HG02798 (cell line): ENCODE measurements around the gene SLA2.
"Not testable (repeated sequence)": the region's sequence is repeated elsewhere in the genome, so short reads cannot be mapped to it uniquely, and the experiment has no call there.

Source experiments
- ATAC-seq: cut with Tn5 transposase; IDR thresholded peaks from one replicate; pipeline ENCODE4 v1.9.1; 2021; ENCODE audit warnings: mild to moderate bottlenecking; ENCODE audit not compliant: unreplicated experiment, poor library complexity

SLA2 gene

GRCh38 chr20:36614781-36615557 is 31.0 kb downstream of the SLA2 start:
- no peak for ATAC-seq

DNA sequence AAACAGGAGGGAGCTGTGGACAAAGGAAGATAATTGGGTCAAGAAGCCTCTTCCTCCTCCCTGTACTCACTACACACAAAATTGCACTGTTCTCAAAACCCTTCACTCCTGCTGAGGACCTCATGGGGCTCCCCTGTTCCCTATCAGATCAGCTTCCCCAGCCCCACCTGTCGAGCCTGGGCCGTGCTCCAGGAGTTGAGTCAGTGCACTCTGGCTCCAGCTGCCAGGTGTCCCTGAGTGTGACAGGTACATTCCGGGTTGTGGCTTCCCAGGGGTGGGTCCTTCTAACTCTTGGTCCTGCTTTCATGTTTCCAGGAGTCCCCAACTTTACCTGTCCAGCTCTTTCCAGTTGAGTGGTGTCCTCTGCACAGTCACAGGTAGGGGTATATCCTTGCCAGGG is 32.0 kb downstream of the SLA2 start:
- no peak for ATAC-seq

DNA sequence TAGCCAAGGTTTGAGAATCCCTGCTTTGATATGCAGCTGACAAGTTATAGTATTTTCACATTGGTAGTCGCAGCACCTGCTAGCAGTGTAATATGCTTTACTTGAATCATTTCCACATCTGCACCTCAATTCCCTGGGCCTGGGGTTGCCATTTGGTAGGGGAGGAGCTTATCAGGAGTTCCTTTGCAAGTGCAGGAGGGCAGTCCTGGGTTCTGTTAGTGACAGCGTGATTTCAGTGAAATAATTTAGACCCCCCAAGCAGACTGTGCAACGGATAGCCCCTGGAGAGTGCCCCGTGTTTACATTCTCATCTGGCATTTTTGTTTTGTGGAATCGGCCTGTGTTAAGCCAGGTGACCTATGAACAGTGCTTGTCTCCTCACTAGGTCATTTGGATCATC is 34.4 kb downstream of the SLA2 start:
- no peak for ATAC-seq

GRCh38 chr20:36608388-36608728 is 37.6 kb downstream of the SLA2 start:
- not testable (repeated sequence) for ATAC-seq

GRCh38 chr20:36607586-36608387 is 38.2 kb downstream of the SLA2 start:
- no peak for ATAC-seq

DNA sequence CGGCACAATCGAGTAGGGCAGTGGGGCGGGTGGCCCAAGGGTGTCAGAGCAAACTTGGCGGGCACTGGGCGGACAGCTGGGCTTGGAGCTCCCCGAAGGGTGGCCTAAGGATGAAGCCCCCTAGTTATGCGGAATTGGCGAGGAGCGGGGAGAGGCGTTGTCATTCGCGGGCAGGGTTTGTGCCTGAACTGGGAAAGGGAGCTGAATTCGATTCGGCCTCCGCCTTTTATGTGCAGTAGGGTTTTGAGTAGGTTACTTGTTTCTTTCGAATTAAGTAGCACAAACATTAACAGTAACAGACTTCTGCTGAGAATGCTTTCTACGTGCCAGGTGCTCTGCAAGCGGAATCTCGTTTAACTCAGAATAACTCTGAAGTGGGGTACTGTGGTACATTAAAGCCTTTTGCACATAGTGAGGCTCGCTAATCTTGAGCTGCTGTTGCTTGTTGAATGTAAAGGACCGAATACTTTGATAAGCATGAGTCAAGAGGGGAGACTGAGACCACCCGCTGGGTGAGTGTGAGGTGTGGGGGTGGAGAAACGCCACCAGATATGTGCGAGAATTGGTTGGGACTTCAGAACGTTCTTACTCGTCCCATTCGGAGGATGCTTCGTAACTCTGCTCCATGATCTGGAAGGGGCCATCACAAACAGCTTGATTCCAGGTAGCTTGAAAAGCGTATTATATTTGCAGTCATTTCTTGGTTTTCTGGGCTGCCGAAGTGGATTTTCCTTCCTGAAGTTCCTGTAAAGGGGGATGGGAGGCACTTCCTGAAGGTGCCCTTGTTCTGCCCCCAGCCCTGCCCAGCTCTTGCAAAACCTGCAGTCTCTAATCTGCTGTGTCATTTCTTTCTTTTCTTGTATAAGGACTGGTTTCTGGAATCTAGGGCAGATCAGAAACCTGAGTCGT is 39.6 kb downstream of the SLA2 start:
- ATAC-seq = no peak

- peak; percentile 90 for ATAC-seq
These were observed 40.4 kb downstream of the SLA2 start, which contains the start of gene RAB5IF for GRCh38 chr20:36605399-36606157. TSS of gene RAB5IF (plus strand) at chr20:36605779. CDS start at chr20:36605952, 173 bp downstream.

DNA sequence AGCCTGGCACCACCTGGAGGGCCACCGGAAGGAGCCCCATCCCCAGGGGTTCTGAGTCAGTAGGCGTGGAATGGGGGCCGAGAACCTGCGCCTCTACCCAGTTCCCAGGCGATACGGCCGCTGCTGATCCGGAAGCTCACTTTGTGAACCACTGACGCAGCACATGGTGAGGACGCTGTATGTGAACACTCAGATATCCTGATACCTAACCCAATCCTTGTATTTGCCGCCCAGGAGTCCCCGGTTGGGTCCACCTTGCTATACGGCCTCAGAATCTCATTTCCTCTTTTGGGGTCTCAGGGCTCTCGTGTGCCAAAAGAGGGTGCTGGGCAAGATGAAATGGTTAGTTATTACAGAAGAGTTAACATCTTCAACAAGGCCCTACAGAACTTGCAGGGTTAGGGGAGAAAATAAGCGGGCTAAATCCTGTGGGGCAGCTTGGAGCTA is 41.0 kb downstream of the SLA2 start:
- peak; percentile 23 for ATAC-seq

- no peak for ATAC-seq
These were observed 44.5 kb downstream of the SLA2 start for GRCh38 chr20:36601540-36601939.

DNA sequence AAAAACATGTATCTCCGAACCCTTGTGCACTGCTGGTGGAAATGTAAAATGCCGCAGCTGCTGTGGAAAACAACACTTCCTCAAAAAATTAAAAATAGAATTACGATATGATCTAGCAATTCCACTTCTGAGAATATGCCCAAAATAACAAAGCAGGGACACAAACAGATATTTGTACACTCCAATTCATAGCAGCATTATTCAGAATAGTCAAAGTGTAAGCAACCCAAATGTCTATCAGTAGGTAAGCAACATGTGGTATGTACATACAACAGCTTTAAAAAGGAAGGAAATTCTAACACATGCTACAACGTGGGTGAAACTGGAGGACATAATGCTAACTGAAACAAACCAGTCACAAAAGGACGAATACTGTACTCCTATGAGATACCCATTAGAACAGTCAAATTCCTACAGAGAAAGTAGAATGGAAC is 46.1 kb downstream of the SLA2 start:
- no peak for ATAC-seq

DNA sequence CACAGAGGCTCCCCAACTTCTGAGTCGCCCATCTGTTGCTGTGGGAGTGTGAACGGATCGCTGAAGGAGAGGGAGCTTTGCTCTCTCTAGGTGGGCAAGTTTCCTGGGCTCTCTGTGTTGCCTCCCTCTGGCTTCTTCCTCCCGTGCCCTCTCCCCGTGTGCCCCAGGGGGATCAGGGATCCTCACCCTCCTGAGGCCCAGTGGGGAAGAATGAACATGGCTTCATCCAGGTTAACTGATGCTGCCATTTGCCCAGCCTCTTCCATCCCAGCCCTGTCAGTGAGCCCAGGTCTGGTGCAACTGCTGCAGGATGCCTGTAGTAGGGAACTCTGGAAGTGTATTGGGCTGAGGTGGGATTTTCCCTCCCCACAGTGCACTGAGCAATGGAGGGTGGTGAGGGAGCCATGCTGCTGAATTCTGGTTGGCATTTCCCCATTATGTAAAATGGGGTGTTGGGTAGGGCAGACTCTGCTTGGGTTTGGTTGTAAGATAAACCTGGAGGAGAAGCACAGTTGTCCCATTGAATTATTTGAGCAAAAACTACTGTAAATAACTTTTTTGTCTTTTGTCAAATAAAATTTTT is 52.6 kb downstream of the SLA2 start:
- ATAC-seq = no peak

DNA sequence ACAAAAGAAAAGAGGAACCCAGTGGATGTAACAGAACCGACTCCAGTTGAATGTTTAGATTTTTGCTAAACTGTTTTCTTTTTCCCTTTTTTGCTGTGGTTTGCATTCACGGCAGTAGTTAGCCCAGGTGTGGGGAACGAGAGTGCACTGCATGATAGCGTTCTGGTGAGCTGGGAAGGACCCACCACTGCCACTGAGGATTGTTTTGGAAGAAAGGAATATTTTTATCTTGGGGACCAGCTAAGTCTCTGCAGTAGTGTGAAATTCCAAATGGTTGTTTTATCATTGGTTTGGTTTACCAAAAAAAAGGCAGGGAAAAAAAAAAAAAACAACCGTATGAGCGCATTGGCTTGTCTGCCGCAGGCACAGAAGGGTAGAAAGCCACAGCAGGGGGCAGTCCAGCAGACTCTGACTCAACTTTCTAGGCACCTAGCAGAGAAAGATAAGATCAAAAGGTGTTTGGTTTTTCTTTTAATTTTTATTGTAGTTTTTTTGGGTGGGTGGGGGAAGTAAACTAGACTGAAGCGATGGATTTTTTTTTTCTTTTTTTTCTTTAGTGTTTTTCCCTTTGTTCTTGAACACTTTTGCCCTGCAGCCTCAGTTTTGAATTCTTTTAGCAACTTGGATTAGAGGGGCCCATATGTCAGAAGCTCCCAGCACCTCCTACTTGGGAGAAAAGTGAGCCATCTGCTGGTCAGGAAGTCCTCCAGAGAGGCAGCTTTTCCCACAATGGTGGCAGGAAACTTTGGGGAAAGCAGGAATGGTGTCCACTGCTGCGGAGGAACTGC is 53.9 kb downstream of the SLA2 start:
- ATAC-seq = no peak

DNA sequence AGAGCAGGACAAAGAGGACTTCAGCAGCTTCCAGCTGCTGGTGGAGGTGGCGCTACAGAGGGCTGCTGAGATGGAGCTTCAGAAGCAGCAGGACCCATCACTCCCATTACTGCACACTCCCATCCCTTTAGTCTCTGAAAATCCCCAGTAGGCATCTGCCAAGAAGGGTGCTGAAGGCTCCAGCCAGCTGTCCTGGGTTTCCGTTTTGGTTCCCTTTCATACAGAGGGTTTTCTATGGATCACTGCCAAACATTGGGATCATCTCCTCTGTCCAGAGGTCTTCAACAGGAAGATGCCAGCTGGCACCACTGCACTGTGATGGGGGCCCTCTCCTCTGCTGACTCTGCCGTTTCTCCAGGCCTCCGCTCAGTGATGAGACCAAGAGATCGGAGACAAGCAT is 54.7 kb downstream of the SLA2 start:
- ATAC-seq = no peak

DNA sequence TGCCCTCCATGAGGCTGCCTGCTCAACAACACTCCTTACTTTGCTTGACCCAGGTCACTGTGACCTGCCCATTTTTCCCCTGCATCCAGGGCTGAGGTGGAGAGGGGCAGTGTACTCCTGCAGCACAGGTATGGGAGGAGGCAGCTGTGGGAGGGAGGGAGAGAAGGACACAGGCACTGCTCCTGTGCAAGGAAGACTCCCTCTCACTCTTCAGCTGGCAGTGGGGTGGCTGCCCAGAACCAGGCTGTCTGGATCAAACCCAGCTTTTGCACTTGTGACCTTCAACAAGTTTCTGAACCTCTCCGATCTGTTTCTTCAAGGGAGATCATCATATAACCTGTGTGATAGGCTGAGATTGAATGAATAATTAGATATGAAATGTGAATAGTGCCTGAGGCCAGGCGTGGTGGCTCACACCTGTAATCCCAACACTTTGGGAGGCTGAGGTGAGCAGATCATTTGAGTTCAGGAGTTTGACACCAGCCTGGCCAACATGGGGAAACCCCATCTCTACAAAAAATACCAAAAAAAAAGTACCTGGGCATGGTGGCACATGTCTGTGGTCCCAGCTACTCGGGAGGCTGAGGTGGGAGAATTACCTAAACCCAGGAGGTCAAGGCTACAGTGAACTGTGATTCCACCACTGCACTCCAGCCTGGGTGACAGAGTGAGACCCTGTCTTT is 58.5 kb downstream of the SLA2 start:
- no peak for ATAC-seq

- no peak for ATAC-seq
These were observed 60.4 kb downstream of the SLA2 start for GRCh38 chr20:36585410-36586125.

DNA sequence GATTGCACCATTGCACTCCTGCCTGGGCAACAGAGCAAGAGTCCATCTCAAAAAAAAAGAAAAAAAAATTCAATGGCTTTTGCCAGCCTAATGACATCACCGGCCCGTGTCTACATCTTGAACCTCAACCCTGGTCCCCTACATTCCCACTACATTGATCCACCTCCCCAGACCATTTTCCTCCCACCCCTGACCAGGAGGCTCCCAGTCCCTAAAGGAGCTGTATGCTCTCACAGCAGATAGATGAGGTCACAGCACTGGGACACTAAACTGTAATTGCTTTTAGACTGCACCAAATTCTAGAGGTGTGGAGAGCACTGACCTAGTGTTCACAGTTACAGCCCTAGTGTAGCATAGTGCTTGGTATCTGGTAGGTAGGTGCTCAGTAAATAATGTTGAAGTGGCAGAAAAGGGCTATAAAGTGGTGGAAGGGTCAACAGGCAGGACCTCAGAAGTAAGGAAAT is 61.9 kb downstream of the SLA2 start:
- no peak for ATAC-seq

DNA sequence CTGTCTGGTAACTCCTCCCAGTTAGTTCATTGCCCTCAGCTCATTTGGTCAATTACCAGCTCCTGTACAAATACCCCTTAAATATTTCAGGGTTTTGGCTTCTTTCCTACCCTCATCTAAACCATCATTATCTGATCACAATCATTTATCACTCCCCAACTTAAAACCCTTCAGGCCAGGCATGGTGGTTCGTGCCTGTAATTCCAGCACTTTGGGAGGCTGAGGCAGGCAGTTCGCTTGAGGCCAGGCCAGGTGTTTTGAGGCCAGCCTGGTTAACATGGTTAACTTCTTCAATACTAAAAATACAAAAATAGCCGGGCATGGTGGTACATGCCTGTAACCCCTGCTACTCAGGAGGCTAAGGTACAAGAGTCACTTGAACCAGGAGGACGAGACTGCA is 63.2 kb downstream of the SLA2 start:
- no peak for ATAC-seq
